Suppressor macrophage treated with lipopolysaccharide for 1 hour (primary cell): ENCODE measurements around the gene TMEM117.
"Not testable (repeated sequence)": the region's sequence is repeated elsewhere in the genome, so short reads cannot be mapped to it uniquely, and the experiment has no call there.

ENCODE experiments used
- DNase-seq, 3 donors: peaks; one replicate each; pipeline ENCODE4 v3.0.0-alpha.2; 2020 to 2022

Gene TMEM117

DNA sequence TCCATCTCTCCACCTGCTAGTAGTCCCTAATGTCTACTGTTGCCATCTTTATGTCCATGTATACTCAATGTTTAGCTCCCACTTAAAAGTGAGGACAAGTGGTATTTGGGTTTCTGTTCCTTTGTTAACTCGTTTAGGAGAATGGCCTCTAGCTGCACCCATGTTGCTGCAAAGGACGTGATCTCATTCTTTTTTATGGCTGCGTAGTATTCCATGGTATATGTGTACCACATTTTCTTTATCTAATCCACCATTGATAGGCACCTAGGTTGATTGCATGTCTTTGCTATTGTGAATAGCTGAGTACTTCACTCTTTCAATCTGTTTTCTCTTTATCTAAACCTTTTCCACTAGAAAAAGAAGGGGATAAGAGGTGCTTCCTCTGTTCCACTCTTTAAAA is 130.0 kb downstream of the TMEM117 start:
- DNase-seq, result no peak

DNA sequence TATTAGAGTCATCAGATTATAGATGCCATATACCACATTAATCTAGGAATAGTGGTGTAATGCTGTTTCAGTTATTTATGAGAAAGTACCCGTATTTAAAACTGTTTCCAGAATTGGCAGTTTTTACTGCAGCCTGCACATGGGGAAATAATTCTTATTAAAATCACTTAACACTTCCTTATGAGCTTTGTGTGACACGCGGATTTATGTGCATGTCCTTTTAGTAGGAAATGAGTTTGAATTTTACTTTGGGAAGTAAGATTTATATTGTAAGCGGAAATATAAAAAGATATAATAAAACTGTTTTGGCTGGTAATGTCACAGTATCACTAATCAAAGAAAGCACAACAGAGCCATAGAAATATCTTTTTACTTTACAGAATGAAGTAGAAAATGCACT is 132.9 kb downstream of the TMEM117 start:
- no peak for DNase-seq

DNA sequence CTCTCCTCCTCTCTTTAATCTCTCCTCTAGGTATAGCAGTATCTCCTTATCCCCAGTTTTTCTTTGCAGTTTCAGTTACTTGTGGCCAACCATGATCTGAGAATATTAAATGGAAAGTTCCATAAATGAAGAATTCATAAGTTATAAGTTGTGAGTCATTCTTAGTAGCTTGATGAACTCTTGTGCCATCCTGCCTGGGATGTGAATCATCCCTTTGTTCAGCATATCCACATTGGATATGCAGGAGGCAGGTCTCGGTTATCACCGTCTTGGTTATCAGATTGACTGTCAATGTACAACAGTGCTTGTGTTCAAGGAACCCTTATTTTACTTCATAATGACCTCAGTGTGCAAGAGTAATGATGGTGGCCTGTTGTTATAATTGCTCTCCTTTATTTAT is 134.0 kb downstream of the TMEM117 start:
- no peak for DNase-seq

DNA sequence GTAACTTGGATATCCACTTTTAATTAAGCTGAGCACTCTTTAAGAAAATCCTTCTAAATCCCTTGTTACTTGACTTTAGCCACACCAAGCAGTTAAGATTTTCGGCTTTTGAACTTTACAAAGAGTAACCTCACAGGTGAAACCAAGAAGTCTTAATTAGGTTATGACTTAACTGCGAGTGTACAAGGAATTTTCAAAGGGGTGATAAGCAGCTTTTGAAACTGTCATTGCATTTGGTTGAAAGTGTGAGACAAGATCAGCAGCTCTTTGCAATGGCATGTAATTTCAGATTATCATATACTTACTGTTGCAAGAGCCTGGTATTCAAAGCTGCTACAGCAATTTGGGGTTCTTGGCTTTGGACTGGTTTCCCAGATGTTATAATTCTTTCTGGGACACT is 137.5 kb downstream of the TMEM117 start:
- no peak for DNase-seq

DNA sequence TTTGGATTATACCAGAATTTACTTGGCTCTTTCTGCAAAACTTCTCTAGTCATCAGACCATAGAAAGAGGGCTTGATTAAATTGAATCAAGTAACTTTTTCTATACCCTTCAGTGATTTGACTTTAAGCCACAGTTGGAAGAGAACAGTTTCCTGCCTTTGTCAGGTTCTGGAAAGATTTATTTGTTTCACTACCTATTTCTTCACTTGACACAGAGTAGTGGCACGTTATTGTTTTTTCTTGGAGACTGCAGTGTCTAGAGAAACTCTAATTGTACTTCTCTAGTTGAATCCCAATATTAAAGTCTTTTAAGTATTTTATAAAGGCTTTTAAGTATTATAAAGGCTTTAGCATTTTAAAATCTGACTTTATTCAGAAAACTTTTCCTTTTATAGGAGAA is 138.1 kb downstream of the TMEM117 start:
- no peak for DNase-seq

DNA sequence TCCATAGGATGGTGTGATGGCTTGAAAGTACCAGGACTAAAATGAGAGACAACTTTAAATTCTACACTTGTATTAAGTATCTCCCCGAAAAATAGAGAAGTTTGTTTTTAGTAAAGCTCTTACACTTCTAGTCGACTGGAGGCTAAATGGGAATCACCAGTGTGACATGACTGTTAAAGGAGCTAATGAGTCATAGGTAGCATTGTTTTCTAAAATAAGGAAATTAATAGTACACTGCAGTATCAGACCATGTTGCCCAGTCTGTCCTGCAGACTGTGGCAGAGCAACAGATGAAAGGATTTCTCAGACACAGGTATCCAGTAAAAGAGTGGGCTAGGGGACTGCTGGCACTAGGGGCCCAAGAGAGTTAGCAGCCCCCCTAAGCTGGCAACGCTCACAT is 140.1 kb downstream of the TMEM117 start:
- peak; percentile 7 to 24 (median 11) for DNase-seq

DNA sequence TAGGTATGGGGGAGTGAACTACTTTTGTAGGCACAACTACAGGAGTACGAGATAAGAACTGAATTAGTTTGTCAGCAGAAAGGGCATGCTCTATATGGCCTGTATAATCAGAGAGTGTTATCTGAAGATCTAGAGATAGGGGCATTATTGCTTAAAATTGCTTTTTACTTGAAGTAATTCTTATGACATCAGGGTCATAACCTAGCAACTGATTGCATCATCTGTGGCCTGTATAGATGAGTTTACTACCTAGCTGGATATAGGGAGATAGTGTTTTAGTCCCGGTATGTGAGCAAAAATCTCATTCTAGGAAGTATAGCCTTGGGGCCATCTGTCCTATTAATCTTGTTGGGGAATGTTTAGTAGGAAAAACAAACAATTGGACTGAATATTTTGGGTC is 142.7 kb downstream of the TMEM117 start:
- no peak for DNase-seq

DNA sequence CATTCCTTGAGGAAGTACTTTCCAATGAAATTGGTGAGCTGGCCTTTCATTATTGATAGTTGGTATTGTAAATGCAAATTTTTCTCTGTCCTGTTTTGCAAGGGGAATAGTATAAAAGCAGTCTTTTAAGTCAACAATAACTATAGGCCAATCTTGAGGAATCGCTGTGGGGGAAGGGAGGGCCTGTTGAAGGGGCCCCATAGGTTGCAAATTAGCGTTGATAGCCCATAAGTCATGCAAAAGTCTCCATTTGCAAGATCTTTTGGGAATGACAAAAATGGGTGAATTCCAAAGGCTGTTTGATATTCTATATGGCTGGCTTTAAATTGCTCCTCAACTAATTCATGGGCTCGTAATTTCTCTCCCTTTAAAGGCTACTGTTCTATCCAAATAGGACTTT is 143.6 kb downstream of the TMEM117 start:
- no peak for DNase-seq

DNA sequence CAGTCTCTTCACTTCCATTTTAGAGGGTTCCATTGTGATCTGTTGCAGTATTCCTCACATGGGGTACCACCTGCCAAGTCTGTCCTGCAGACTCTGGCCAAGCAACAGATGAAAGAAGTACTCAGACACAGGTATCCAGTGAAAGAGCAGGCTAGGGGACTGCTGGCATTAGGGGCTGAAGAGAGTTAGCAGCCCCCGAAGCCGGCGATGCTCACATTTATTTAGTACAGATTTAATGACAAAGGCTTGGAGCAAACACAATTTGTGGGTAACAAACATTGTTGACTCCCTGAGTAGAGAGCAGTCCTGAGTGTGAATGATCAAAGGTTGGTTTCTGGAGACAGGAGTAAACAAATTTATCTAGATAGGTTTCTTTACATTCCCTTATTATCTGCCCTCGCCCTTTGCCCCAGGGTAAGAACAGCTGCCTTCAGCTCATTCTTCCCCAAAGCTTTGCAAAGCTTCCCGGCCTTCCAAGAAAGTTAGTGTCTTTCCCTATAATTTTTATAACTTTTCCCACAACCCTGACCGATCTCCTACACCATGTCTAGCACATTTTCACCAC is 144.8 kb downstream of the TMEM117 start:
- DNase-seq, result no peak

DNA sequence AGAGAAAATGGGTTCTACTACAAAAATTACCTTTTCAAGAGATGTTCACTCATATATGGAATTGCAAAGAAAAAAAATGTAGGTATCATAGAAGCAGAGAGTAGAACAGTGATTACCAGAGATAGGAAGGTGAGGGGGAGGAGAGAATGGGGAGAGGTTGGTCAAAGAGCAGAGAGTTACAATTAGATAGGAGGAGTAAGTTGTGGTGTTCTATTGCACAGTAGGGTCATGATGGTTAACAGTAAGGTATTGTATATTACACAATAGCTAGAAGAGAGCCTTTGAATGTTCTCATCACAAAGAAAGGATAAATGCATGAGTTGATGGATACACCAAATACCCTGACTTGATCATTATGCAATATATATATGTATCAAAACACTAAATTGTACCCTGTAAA is 145.8 kb downstream of the TMEM117 start:
- DNase-seq, result no peak

DNA sequence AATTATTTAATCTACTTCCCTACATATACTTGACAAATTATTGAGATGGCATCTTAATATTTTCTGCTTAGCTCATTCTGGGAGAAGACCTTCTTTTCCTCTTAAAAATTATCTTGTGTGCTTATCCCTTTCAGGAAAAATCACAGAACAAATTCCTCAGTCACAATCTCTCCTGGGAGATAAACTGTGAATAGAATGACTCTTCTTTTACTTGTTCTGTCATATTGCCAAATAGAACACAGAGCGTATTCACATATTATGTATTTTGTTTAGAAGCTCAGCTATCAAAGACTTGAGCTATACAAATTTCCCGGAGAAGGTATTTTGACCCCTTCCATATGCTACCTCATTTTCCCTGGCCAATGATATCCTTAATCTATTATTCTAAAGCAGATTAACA is 146.7 kb downstream of the TMEM117 start:
- DNase-seq, result no peak

DNA sequence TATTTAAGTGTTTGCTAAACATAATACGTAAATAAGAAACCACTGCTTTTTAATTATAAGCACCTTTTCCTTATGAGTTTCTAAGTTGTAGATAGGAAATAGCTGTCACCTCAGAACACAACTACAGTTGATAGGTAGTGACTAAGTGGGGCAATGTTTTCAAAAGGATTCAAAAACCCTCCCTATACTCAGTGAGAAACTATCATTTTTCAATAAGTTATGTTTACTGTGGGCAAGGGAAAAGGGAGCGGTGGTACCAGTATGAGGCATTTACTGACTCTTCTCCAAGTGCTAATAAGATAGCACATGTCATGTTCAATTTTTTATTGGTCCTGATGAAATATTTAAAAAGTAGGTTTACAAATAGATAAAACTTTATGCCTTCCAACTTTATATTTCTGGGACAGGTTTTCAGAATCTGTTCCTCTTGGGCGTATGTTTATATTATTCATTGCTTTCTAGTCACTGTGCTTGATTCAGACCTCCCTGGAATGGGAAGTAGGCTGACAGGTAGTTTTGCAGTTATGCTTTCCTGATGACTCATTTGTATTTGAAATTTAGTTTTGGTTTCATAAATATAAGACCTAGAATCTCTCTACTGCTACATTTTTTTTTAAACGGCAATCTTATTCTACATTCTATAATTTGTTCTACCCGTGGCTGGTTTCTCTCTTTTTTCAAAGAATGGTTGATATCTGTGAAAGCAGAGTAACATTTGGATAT is 153.1 kb downstream of the TMEM117 start:
- peak in 2 of 3 donors; percentile 5 to 31 for DNase-seq

DNA sequence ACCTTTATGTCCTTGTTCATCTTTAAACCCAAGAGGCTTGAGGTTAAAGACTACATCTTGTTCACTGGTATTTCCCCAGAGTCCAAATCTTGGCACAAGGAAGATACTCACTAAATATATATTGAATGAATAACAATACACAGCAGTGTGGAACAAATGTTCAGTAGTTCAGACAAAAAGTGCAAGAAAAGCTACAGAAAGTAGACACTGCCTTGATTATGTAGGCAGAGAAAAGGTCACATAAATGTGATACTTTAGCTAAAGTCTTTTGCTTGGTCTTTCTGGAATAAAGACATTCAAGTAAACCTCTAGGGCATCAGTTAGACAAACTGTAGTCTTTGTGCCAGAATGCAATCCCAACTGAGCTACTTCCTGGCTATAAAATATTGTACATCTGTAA is 157.0 kb downstream of the TMEM117 start:
- DNase-seq, result no peak

DNA sequence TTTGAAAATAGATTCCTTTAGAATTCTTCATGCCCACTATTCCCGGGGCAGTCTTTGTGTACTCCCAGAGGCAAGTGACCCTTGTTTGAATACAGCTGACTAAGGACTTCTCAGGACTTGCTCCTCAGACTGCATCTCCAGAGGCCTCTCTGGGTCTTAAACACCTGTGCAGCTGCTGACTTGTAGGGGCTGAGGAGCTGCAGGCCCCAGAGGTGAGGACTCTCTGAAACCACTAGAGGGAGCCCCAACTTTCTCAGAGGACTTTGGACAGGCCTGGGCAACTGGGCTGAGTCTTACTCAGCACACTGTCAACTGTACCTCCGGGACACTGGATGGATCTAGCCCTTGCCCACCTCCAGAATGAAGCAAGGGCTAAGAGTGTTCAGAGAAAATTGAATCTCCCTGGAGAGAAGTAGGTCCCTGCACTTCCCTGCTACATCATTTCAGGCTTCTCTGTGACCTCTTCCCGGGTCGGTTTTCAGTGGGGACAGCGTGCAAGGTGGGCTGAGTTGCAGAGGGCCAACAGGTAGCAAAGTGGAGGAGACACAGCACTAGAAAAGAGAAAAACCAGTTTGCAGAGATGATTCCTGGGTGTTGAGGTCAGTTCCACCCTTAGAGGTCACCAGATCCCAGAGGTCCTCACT is 164.6 kb downstream of the TMEM117 start:
- DNase-seq, result peak; percentile 46 to 57 (median 46)

DNA sequence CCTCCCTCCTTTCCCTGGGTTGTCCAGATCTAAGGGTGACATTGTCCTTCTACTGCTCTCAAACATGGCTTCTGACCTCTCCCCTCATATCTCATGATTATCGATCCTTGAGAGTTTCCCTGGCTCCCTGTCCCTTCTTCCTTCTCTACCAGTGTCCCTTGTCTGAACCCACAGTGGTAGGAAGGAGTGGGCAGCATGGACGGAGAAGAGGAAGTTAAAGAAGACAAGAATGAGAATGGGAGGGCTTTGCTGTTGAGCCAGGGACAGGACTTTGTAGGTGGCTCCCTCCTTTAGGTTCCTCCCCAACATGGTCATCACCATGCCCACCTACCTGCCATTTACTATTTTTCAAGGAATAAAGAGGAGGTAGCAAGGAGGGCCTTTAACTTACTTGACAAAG is 166.7 kb downstream of the TMEM117 start:
- peak in 2 of 3 donors; percentile 18 to 27 for DNase-seq

DNA sequence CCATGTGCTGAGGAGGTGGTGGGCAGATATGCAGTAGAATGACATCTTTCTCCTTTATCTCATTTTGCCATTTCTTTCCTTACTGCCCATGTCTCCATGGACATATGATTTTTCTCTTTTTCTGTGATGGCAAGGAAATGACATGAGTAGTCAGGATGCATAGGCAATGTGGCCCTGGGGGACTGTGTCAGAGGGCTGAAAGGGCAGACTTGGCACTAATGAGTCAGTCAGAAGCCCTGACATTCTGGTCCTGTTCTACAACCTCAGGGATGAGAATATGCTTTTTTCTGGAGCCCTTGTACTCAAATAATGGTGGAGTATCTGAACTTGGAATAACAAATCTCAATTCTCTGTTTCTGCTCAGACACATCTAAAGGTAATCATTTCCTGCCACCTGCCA is 167.8 kb downstream of the TMEM117 start:
- DNase-seq, result no peak

DNA sequence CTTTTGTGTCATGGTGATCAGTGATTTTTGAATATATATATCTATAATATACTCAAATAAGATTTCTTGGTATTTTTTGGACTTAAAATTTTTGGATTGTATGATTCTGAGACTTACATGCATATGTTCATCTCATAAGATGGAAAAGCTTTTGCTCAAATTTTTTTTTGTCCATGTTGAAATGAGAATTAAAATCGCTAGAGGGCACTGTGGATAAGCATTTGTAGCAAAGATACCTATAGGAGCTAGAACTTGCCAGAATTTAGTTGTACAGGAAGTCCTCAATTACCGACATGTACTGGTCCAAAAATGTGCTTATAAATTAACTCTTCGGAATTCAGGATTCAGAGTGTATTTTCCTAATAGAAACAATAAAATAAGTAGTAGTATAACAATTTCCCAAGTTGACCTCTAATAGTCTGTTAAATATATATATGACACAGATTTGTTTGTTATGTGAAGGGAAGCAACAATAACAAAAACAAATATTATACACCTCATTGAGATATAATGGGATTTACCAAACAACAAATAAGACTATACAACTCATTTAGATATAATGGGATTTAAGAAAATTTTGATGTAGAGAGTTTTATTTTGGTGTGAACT is 179.6 kb downstream of the TMEM117 start:
- DNase-seq, result peak; percentile 29 to 55 (median 42)

DNA sequence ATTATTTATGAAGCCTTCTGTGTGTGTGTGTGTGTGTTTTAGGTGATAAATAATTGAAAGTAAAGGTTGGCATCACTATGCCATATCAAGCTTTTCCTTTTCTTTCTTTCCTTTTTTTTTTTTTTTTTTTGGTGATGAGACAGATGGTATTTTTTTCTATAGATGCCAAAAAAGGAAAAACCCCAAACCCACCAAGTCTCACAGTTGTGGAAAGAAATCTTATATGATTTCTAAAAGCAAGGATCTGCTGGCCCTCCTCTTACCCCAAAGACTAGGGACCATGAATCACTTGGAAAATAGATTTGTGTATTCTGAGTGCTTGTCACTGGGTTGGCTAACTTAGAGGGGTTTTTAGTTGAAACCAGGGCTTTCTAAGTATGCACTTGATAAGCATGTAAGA is 181.3 kb downstream of the TMEM117 start:
- DNase-seq, result no peak

DNA sequence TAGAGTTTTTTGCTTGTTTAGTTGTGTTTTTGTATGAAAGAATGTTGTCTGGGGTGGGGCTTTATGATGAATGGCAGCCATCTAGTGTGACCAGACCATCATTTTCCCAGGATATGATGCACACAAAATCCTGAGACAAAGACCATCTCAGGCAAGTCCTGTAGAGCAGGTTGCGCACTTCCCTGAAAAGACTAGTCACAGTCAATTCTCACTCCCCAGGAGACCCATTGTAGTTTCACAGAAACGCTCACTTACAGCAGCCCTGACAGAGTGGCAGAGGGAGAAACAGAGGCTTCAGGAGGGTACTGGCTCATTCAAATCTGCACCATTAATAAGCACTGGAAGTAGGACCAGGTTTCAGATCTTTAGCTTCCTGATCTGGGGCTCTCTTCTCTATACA is 183.2 kb downstream of the TMEM117 start:
- DNase-seq, result no peak

DNA sequence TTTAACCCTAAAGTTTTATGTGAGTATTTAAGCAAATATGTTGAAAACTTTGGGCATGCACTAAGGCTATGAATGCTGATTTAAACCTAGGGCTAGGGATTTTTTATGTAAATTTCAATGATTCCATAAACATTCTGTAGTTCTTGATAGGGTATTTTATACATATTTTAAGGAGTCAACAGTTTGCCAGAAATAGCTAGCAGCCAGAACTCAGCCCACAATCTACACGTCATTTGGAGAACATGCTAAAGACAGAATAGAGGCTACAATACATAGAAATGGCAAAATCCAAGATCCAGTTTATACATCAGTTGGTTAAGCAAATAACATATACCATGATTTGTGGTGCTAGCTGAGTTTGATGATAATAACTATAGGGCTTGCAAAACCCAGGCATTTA is 184.7 kb downstream of the TMEM117 start:
- DNase-seq, result no peak

DNA sequence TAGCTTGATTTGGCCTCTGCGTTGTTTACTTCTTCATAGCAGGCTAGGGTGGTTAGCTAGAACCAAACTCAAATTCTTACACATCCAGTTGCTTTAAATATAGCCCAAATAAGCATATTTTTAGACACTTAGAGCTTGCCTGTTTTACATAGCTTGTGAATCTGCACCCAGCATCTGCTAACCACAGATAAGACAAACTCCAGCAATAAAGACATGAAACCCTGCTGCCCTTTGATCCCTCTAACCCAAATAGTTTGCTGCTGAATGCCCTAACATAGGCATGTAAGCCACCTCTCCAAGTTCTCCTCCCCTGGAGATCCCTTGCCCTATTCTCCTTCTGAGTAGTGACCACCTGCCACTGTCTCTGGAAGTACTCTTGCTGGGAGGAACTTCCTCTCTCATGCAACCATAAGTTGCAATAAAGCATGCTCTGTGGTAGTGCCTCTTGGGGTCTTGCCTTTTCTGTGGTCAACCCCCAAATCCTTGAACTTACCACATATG is 185.6 kb downstream of the TMEM117 start:
- DNase-seq, result no peak

DNA sequence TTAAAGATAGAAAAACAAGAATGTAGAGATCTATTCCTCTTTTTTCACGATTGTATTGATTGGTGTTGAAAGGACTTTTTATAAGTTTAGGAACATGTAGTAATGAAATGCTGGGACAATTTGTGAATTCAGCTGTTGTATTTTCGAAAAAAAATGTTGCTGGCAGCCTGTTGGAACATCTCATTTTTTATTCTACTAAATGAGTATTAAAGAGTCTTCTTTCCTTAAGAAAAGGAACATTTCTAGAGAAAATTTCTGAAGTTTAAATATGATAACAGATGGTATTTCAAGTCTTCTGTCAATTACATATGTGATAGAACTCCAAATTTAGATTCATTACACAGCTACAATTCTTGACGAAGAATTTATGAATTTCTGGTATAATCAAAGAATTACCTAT is 189.6 kb downstream of the TMEM117 start:
- no peak for DNase-seq

DNA sequence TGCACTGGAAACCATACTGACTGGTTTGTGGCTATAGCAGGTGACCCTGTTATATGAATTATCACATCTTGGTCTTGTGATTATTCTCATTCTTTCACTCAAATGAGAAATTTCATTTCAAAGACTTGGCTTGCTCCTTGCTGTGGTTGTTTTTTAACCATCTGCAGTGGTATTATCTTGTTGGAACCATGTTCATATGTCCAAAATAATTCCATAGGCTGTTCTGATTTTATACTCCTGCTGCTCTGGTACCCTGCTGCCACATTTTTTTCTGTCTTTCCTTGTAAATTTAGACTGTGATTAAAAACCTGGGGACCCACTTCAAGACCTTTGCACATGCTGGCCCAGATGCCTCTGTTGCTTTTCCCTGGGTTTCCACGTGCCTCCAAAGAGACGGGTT is 190.2 kb downstream of the TMEM117 start:
- DNase-seq, result no peak

DNA sequence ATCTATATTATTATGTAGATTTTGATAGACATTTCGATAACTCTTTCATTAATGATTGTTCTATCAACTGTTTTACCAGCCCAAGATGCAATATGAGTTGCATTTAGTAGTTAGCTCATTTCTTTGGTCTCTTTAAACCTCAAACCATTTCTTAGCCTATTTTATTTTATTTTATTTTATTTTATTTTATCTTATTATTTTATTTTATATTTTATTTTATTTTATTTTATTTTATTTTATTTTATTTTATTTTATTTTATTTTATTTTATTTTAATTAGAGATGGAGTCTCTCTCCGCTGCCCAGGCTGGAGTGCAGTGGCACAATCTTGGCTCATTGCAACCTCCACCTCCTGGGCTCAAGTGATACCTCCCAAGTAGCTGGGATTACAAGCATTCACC is 191.0 kb downstream of the TMEM117 start:
- not testable (repeated sequence) for DNase-seq
